ENCODE measurements around the gene MUC20.
"Not testable (repeated sequence)": the region's sequence is repeated elsewhere in the genome, so short reads cannot be mapped to it uniquely, and the experiment has no call there.

GRCh38 chr3:195691596-195692353 is 29.0 kb upstream of the MUC20 start:
- not testable (repeated sequence) for TF ChIP-seq POLR2AphosphoS5, POLR2A (IDR thresholded peaks at IDR 0.05; ENCODE audit: low read depth, low read length)

All from GM12892 (cell line).